NCI-H2081 (cell line): ENCODE results near the gene LILRB2.
A peak's percentile ranks its signal among the peaks of the same experiment; 100 is the strongest.
"Not testable (repeated sequence)": the region's sequence is repeated elsewhere in the genome, so short reads cannot be mapped to it uniquely, and the experiment has no call there.

Experiments used
- DNase-seq, 2 experiments: peaks; one replicate each; lab custom pipeline; 2025; lab: John Stamatoyannopoulos, UW

LILRB2 gene

GRCh38 chr19:54272181-54272580, 8.7 kb downstream of the LILRB2 start:
- not testable (repeated sequence) for DNase-seq

DNA sequence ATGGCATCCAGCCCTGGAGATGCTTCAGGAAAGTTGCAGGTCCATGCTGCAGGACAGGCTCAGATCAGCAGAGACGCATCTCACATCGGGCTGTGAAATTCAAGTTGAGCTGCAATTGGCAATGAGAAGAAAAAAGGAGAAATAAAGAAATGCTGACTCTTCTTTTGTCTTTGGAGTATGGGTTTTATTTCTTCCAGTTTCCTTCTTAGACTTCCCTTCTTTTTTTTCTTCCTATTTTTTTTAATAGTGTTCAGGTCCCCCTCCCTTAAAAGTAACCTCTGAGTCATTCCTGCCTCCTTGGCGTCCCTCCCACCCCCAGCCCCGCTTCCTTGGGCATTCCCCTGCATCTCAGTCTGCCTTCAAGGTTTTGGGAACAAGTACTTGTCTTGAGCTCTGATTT, 9.3 kb downstream of the LILRB2 start:
- DNase-seq, result not testable (repeated sequence)

DNA sequence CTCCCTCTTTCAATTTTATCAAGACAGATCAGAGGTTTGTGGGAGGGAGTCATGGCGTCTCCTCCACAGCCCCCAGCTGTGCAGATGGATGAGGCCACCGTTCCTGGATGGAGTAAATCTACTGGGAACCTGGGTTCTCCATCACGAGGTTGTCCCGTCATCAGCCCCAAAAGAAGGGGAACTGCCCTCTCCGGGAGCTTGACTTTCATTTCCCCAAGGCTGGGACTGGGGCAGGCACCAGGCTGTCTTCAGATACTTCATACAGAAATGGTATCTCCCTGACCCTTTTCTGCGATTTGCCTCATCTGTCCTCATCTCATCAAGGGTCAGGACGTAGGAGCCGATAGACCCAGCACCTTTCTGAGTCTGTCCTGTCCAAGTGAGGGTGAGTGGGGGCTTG, 9.8 kb downstream of the LILRB2 start:
- no peak for DNase-seq

- DNase-seq, result no peak
Observed at GRCh38 chr19:54268936-54269335, 12.0 kb downstream of the LILRB2 start.

DNA sequence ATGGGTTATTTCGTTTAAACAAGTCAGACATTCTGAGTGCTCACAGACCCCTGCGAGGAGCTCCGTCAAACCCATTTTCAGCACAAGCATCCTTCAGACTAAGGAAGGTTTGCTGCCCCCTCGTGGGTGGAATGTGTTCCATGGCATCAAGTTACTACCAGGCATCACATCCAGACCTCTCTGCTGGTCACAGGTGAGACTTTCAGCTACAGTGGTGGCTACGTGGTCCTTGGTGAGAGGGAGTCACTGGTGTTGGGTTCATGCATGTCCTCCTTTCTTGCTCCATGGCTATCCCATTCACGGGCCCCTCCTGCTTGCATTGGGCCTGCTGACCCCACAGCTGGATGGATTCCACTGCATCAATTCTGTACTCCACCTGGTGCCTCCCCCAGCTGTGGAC, 14.8 kb downstream of the LILRB2 start:
- peak; percentile 31 to 44 for DNase-seq

DNA sequence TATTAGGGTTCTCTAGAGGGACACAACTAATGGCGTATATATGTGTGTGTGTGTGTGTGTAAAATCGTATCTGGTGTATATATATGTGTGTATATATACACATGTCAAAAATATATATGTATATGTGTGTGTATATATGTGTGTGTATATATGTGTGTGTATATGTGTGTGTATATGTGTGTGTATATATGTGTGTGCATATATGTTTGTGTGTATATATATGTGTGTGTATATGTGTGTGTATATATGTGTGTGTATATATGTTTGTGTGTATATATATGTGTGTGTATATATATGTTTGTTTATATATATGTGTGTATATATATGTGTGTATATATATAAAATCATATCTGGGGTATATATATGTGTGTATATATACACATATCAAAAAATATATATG, 18.4 kb downstream of the LILRB2 start:
- no peak for DNase-seq

- DNase-seq, result no peak
Observed at GRCh38 chr19:54262066-54262465, 18.8 kb downstream of the LILRB2 start.

GRCh38 chr19:54257116-54257480, 23.8 kb downstream of the LILRB2 start, which contains the start of gene LILRB5:
TSS of gene LILRB5 (minus strand) at chr19:54257273. CDS start at chr19:54257193, 80 bp downstream.
- no peak for DNase-seq

- no peak for DNase-seq
Observed at GRCh38 chr19:54256250-54257115, 24.4 kb downstream of the LILRB2 start.

GRCh38 chr19:54255105-54255775, 25.7 kb downstream of the LILRB2 start:
- no peak for DNase-seq

DNA sequence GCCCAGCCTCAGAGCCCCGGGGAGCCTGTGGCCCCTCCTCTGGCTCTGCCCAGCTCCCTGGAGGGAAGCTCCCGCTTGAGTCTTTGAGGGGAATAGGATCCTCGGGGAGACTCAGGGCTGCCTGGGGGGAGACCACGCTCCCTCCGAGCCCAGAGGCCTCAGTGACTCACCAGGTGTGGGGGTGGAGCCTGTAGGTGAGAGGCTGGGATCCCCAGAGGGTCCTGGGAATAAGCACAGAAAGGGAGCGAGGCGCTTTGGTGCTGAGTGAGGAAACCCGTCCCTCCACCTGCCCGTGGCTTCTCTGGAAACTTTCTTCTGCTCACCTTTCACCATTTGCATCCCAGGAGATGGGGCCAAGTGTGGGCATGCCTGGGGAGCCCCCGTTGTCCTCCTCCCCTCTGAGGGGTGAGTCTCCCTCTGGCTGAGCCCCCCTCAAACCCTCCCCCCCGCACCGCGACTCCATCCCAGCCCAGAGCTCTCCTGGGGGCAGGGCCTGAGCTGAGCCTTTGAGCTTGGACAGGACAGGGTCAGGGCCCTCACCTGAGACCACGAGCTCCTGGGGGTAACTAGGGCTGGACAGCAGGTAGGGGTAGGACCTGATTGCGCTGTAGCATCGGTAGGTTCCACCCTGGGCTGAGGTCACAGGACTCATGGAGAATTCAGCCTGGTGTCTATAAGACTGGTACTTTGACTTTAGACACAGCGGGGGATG, 26.6 kb downstream of the LILRB2 start:
- no peak for DNase-seq

- DNase-seq, result no peak
Observed at GRCh38 chr19:54253331-54254194, 27.3 kb downstream of the LILRB2 start.

GRCh38 chr19:54252845-54253244, 28.1 kb downstream of the LILRB2 start:
- DNase-seq, result no peak

DNA sequence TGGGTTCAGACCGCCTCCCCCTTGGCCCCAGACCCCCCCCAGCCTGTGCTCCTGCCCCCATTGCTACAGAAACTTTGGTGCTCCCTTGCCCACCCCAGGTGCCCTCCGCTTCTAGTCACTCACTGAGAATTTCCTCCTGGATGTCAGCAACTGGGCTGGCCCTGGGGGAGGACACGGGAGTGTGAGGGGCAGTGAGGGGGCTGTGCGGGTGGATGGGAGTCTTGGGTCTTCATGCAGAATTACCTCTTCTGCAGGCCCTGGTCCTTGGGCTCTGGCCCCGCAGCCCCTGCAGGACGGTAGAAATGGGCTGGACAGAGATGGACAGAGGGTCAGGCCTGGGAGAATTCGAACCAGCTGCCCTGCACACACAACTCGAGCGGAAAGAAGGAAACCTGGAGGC, 28.7 kb downstream of the LILRB2 start:
- no peak for DNase-seq

- DNase-seq, result no peak
Observed at GRCh38 chr19:54248016-54248601, 32.8 kb downstream of the LILRB2 start.

DNA sequence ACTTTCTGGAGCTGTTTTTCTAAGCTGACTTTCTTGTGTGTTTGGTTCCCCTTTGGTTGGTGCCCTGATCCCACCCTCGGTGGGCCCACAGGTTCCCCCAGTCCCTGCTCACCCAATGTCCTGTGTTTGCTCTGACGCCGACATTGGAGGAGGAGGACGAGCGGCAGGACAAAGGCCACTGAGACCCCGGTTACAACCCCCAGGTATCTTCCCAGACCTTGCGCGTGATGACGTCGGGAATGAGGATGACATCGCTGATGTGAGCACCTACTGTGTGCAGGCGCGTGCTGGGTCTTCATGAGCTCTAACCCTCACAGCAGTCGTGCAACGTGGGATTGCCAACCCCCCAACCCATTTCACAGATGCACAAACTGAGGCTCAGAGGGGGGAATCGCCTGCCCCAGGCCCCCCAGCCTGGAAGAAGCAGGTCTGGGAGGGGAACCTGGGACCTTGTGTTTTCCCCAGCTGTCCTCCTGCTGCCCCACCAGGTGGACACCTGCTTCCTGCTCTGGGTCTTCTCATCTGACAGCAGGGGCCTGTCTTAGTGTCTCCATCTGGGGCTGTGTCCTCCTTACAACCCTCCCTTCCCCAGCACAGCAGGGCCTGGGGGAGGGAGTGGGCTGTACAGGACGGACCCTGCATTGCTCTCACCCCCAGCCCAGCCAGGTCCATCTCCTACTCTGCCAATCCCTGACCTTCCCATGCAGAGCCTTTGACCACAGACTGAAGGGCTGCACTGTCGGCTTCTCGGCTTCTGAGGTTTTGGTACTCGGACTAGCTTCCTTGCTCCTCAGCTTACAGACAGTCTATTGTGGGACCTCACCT, 33.6 kb downstream of the LILRB2 start:
- DNase-seq, result no peak

DNA sequence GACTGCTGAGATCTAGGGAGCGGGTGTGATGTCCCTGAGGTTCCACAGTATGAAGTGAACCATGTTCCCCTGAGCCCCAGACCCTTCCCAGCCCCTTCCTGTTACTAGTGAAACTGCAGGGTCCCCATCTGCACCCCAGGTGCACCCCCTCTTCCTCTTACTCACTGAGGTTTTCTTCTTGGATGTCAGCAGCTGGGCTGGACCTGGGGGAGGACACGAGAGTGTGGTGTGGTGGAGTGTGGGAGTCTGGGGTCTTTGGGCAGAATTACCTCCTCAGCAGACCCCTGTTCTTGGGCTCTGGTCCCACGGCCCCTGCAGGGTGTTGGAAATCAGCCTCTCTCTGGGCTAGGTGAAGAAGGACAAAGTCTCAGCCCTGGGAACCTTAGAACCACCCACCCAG, 35.0 kb downstream of the LILRB2 start:
- no peak for DNase-seq

DNA sequence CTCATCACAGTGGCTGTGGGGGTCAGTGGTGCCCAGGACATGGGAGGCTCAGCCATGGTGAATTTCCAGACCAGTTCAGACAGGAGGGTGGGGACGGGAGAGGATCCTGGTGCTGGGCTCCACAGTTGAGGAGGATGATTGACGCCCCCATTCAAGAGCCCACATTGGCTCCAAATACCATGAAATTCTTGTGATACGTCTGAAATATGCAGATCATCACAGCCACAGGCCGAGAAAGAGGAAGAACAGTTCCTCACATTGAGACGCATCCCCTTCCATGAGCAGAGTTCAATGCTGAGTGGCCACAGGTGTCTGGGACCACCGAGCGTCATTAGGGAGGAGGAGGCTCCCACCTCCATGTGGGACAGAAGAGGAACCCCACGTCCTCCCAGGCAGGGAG, 37.1 kb downstream of the LILRB2 start:
- not testable (repeated sequence) for DNase-seq

GRCh38 chr19:54242646-54243045, 38.3 kb downstream of the LILRB2 start, which contains the start of gene LILRA6:
TSS of gene LILRA6 (minus strand) at chr19:54242790.
- not testable (repeated sequence) for DNase-seq

DNA sequence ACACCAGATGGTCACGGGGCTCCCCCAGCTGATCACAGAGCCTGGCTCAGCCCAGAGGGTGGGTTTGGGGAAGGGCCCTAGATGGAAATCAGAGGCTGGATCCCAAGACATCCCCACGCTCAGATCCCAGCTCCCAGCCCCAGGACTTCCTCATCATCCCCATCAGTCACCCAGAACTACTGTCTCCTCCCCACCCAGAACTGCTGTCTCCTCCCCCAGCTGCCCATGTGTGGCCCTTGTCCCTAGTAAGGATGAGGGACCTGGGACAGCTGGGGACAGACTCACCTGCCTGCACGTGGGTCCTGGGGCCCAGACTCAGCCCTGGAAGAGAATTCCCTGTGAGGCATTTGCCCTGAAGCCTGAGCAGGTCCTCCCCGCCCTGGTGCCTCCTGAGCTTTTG, 38.7 kb downstream of the LILRB2 start:
- DNase-seq, result not testable (repeated sequence)
